Measurements from ENCODE around the gene SLC24A4. TPM values are rescaled to one million over a fixed set of nuclear protein-coding genes. Genes with fewer than 3 reads are reported as not detected.
A peak's percentile ranks its signal among the peaks of the same experiment; 100 is the strongest.
"Not testable (repeated sequence)": the region's sequence is repeated elsewhere in the genome, so short reads cannot be mapped to it uniquely, and the experiment has no call there.

The SLC24A4 gene
- polyA plus RNA-seq, 12 donors = 1.2 to 5.9 (median 3.1) TPM; not detected in 1

GRCh38 chr14:92517761-92518160 lies 194.8 kb downstream of the SLC24A4 start:
- DNase-seq = no peak

GRCh38 chr14:92519246-92520101 lies 196.5 kb downstream of the SLC24A4 start:
- DNase-seq = no peak

GRCh38 chr14:92520102-92521057 lies 197.4 kb downstream of the SLC24A4 start:
- DNase-seq = no peak

- no peak for DNase-seq
These were observed 198.1 kb downstream of the SLC24A4 start for GRCh38 chr14:92521058-92521415.

- DNase-seq = no peak
These were observed 200.8 kb downstream of the SLC24A4 start for GRCh38 chr14:92523752-92524151.

GRCh38 chr14:92524602-92525185 lies 201.7 kb downstream of the SLC24A4 start:
- no peak for DNase-seq

- DNase-seq = no peak
These were observed 202.5 kb downstream of the SLC24A4 start for GRCh38 chr14:92525322-92526095.

GRCh38 chr14:92527721-92528120 lies 204.8 kb downstream of the SLC24A4 start:
- no peak for DNase-seq

GRCh38 chr14:92528486-92529100 lies 205.6 kb downstream of the SLC24A4 start:
- DNase-seq = no peak

- DNase-seq = no peak
These were observed 206.9 kb downstream of the SLC24A4 start for GRCh38 chr14:92529903-92530302.

- no peak for DNase-seq
These were observed 208.3 kb downstream of the SLC24A4 start for GRCh38 chr14:92531106-92531873.

GRCh38 chr14:92532490-92533163 lies 209.7 kb downstream of the SLC24A4 start:
- no peak for DNase-seq

GRCh38 chr14:92534932-92535643 lies 212.1 kb downstream of the SLC24A4 start:
- no peak for DNase-seq

- not testable (repeated sequence) for DNase-seq
These were observed 213.3 kb downstream of the SLC24A4 start for GRCh38 chr14:92536231-92536630.

- no peak for DNase-seq
These were observed 215.5 kb downstream of the SLC24A4 start for GRCh38 chr14:92538412-92538985.

- DNase-seq = no peak
These were observed 216.5 kb downstream of the SLC24A4 start for GRCh38 chr14:92539419-92539818.

- DNase-seq = no peak
These were observed 216.9 kb downstream of the SLC24A4 start for GRCh38 chr14:92539875-92540274.

GRCh38 chr14:92540472-92541048 lies 217.6 kb downstream of the SLC24A4 start:
- peak; percentile 94 for DNase-seq
